A549 (cell line): Measurements from ENCODE around the gene FGF6. TPM values are rescaled to one million over a fixed set of nuclear protein-coding genes. Genes with fewer than 3 reads are reported as not detected.
A peak's percentile ranks its signal among the peaks of the same experiment; 100 is the strongest.

Source experiments
- ATAC-seq, 2 experiments: fragments of 200-7000 bp in 1 of 2; fragments of >200 bp in 1 of 2; cut with Nextera tagmentation in 1 of 2; cut with Tn5 transposase in 1 of 2; 3 replicates each; pipeline versions ENCODE4 v1.8.0 to v1.9.1; 2018 to 2020; ENCODE audit warnings: mild to moderate bottlenecking in 1 of 2, moderate library complexity in 1 of 2
- CTCF ChIA-PET: fragments of 300-600 bp; sonication (Branson Sonifier 250); formaldehyde crosslinking; extraction: SDS; loops from one replicate; lab custom pipeline; 2021; ENCODE audit warnings: antibody characterized with exemption, inconsistent platforms; lab: Yijun Ruan, JAX
- POLR2A ChIA-PET: fragments of 350-600 bp; formaldehyde crosslinking; extraction: SDS; loops from one replicate; lab custom pipeline; 2021; ENCODE audit warnings: antibody characterized with exemption, inconsistent platforms; lab: Yijun Ruan, JAX
- DNase-seq, 2 experiments: peaks; one replicate each; pipeline versions ENCODE4 v3.0.0 to v3.0.0-alpha.2; 2011 to 2016; ENCODE audit warnings: low read depth in 1 of 2, low spot score in 1 of 2
- FAIRE-seq: peaks from 2 replicates; lab custom pipeline; 2011; peaks lifted over from hg19 to GRCh38; lab: Jason Lieb, UNC
- H3K27ac ChIP-seq, 2 experiments: fragments of >200 bp; sonication (Bioruptor Twin); formaldehyde crosslinking; 3 replicates each; pipeline ENCODE4 v1.5.1; 2016 to 2017
- H3K4me1 ChIP-seq: fragments of >200 bp; sonication (Bioruptor Twin); formaldehyde crosslinking; 3 replicates; pipeline ENCODE4 v1.6.1; 2016
- H3K4me2 ChIP-seq: fragments of >200 bp; sonication (Bioruptor Twin); formaldehyde crosslinking; 3 replicates; pipeline ENCODE4 v1.6.1; 2016
- H3K4me3 ChIP-seq: fragments of >200 bp; sonication (Bioruptor Twin); formaldehyde crosslinking; 3 replicates; pipeline ENCODE4 v1.5.1; 2016
- H3K9me3 ChIP-seq: fragments of >200 bp; sonication (Bioruptor Twin); formaldehyde crosslinking; 3 replicates; pipeline ENCODE4 v1.6.1; 2016
- BHLHE40 ChIP-seq: IDR thresholded peaks from 2 replicates; pipeline ENCODE4 v1.6.1; 2012; ENCODE audit warnings: low read depth, low read length, inconsistent platforms
- CBX8 ChIP-seq: fragments of 200-600 bp; sonication (generic); IDR thresholded peaks from 2 replicates; pipeline ENCODE4 v1.6.1; 2016
- CHD4 ChIP-seq: fragments of 200-600 bp; sonication (generic); IDR thresholded peaks from 2 replicates; pipeline ENCODE4 v1.6.1; 2016; ENCODE audit warnings: antibody characterized with exemption, mild to moderate bottlenecking, borderline replicate concordance
- E2F6 ChIP-seq: IDR thresholded peaks from 2 replicates; pipeline ENCODE4 v1.6.1; 2012; ENCODE audit warnings: low read depth, borderline replicate concordance
- EHMT2 ChIP-seq: fragments of 200-600 bp; sonication (generic); IDR thresholded peaks from 2 replicates; pipeline ENCODE4 v1.6.1; 2016; ENCODE audit warnings: antibody characterized with exemption, low read depth, mild to moderate bottlenecking, moderate library complexity
- FOSB ChIP-seq: fragments of 250-450 bp; sonication (Bioruptor Pico); IDR thresholded peaks from 2 replicates; pipeline ENCODE4 v1.5.0; 2020; ENCODE audit warnings: mild to moderate bottlenecking, moderate library complexity
- FOXS1 ChIP-seq: fragments of 250-450 bp; sonication (Bioruptor Pico); IDR thresholded peaks from 2 replicates; pipeline ENCODE4 v1.5.0; 2020; ENCODE audit warnings: mild to moderate bottlenecking, moderate library complexity
- HDAC2 ChIP-seq: fragments of 200-600 bp; sonication (generic); IDR thresholded peaks from 2 replicates; pipeline ENCODE4 v1.6.1; 2016
- KDM1A ChIP-seq: fragments of 200-600 bp; sonication (generic); IDR thresholded peaks from 2 replicates; pipeline ENCODE4 v1.6.1; 2016; ENCODE audit warnings: low read depth, mild to moderate bottlenecking
- NPAS2 ChIP-seq: fragments of 250-450 bp; sonication (Bioruptor Pico); IDR thresholded peaks from 2 replicates; pipeline ENCODE4 v1.8.0; 2022; ENCODE audit warnings: mild to moderate bottlenecking, moderate library complexity, borderline replicate concordance
- NR3C1 ChIP-seq: fragments of >200 bp; sonication (Bioruptor Twin); formaldehyde crosslinking; IDR thresholded peaks from 3 replicates; pipeline ENCODE4 v1.6.1; 2017
- RAD21 ChIP-seq, 2 experiments: fragments of >200 bp in 1 of 2; sonication (Bioruptor Twin) in 1 of 2; formaldehyde crosslinking in 1 of 2; IDR thresholded peaks in 1 of 2; conservative IDR thresholded peaks in 1 of 2; 2 replicates in 1 of 2; 3 replicates in 1 of 2; pipeline ENCODE4 v1.6.1; 2012 to 2018; ENCODE audit warnings: inconsistent platforms in 1 of 2
- RARB ChIP-seq: fragments of 250-450 bp; sonication (Bioruptor Pico); IDR thresholded peaks from 2 replicates; pipeline ENCODE4 v1.8.0; 2021; ENCODE audit warnings: mild to moderate bottlenecking, moderate library complexity
- RFX5 ChIP-seq: fragments of 450-650 bp; IDR thresholded peaks from 2 replicates; pipeline ENCODE4 v1.7.1; 2014; ENCODE audit warnings: antibody characterized with exemption, mild to moderate bottlenecking, moderate library complexity
- SREBF2 ChIP-seq: fragments of 450-650 bp; IDR thresholded peaks from 2 replicates; pipeline ENCODE4 v1.6.1; 2014; ENCODE audit warnings: mild to moderate bottlenecking, moderate library complexity
- TFCP2L1 ChIP-seq: fragments of 250-450 bp; sonication (Bioruptor Pico); IDR thresholded peaks from 2 replicates; pipeline ENCODE4 v1.5.0; 2021; ENCODE audit warnings: mild to moderate bottlenecking
- ZFP36 ChIP-seq: fragments of 450-650 bp; IDR thresholded peaks from 2 replicates; pipeline ENCODE4 v1.6.1; 2014; ENCODE audit warnings: borderline replicate concordance; ENCODE audit not compliant: partially characterized antibody
- WGBS: methylation state at CpG from one replicate; pipeline ENCODE4 v1.1.6; 2017; ENCODE audit errors: missing lambda C conversion rate; 5-methylcytosine and 5-hydroxymethylcytosine counted together
- polyA plus RNA-seq, 4 experiments: library from polyadenylated mRNA; depleted of rRNA in 3 of 4; stranded (reverse); fragments of >200 nt; fragmentation: RNase III in 1 of 4; extraction: RNeasy Plus Mini Kit Qiagen cat#74134 plus additional on column Dnase treatment in 1 of 4; gene quantifications; 2 replicates in 3 of 4; 3 replicates in 1 of 4; pipeline ENCODE4 v1.2.3, GENCODE V29; 2011 to 2017
- TF ChIP-seq, protein P1 (sequence below): fragments of 200-600 bp; sonication (generic); IDR thresholded peaks from 2 replicates; pipeline ENCODE4 v1.6.1; 2016; ENCODE audit warnings: antibody characterized with exemption, mild to moderate bottlenecking, moderate library complexity
- TF ChIP-seq, protein P2 (sequence below): fragments of 250-450 bp; sonication (Bioruptor Pico); IDR thresholded peaks from 2 replicates; pipeline ENCODE4 v1.5.0; 2021; ENCODE audit warnings: mild to moderate bottlenecking, moderate library complexity, borderline replicate concordance
- TF ChIP-seq, protein P3 (sequence below): fragments of >200 bp; sonication (Bioruptor Twin); formaldehyde crosslinking; IDR thresholded peaks from 3 replicates; pipeline ENCODE4 v1.6.1; 2016
- TF ChIP-seq, protein P4 (sequence below): fragments of >200 bp; sonication (Bioruptor Twin); formaldehyde crosslinking; IDR thresholded peaks from 2 replicates; pipeline ENCODE4 v1.6.1; 2016

The FGF6 gene
- polyA plus RNA-seq, 2 of the 4 experiments (the other 2 are of a cell fraction) = not detected

GRCh38 chr12:4417936-4418335, 27.7 kb downstream of the FGF6 start:
- Histone ChIP-seq H3K4me3 (no peak overlapping the region), H3K4me1 (no peaks in the 10 kb centered on the region), H3K4me2 (no peak overlapping the region), H3K9me3 (no peaks in the 10 kb centered on the region), H3K27ac (no peak overlapping the region)
- no peak for ATAC-seq
- TF ChIP-seq RAD21 (conservative IDR thresholded peaks at IDR 0.05 in 1 of 2, IDR thresholded peaks at IDR 0.05 in 1 of 2) = no peak
- TF ChIP-seq SREBF2 = no peak
- TF ChIP-seq FOSB (CRISPR knock-in tag) = no peak
- TF ChIP-seq, protein P1, sequence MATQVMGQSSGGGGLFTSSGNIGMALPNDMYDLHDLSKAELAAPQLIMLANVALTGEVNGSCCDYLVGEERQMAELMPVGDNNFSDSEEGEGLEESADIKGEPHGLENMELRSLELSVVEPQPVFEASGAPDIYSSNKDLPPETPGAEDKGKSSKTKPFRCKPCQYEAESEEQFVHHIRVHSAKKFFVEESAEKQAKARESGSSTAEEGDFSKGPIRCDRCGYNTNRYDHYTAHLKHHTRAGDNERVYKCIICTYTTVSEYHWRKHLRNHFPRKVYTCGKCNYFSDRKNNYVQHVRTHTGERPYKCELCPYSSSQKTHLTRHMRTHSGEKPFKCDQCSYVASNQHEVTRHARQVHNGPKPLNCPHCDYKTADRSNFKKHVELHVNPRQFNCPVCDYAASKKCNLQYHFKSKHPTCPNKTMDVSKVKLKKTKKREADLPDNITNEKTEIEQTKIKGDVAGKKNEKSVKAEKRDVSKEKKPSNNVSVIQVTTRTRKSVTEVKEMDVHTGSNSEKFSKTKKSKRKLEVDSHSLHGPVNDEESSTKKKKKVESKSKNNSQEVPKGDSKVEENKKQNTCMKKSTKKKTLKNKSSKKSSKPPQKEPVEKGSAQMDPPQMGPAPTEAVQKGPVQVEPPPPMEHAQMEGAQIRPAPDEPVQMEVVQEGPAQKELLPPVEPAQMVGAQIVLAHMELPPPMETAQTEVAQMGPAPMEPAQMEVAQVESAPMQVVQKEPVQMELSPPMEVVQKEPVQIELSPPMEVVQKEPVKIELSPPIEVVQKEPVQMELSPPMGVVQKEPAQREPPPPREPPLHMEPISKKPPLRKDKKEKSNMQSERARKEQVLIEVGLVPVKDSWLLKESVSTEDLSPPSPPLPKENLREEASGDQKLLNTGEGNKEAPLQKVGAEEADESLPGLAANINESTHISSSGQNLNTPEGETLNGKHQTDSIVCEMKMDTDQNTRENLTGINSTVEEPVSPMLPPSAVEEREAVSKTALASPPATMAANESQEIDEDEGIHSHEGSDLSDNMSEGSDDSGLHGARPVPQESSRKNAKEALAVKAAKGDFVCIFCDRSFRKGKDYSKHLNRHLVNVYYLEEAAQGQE = no peak
- TF ChIP-seq TFCP2L1 (CRISPR knock-in tag) = no peak
- TF ChIP-seq, protein P2, sequence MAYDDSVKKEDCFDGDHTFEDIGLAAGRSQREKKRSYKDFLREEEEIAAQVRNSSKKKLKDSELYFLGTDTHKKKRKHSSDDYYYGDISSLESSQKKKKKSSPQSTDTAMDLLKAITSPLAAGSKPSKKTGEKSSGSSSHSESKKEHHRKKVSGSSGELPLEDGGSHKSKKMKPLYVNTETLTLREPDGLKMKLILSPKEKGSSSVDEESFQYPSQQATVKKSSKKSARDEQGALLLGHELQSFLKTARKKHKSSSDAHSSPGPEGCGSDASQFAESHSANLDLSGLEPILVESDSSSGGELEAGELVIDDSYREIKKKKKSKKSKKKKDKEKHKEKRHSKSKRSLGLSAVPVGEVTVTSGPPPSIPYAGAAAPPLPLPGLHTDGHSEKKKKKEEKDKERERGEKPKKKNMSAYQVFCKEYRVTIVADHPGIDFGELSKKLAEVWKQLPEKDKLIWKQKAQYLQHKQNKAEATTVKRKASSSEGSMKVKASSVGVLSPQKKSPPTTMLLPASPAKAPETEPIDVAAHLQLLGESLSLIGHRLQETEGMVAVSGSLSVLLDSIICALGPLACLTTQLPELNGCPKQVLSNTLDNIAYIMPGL (CRISPR knock-in tag) = no peak
- TF ChIP-seq NPAS2 (CRISPR knock-in tag) = no peak
- no peak for TF ChIP-seq CHD4
- FAIRE-seq = no peak
- WGBS = 7% methylated on average over 5 of the region's 5 CpGs
- POLR2A ChIA-PET = no interaction called here
- DNase-seq = no peak
- CTCF ChIA-PET = interaction anchor here (1.3 to 1.6 kb wide), 2 partner anchors 21 to 110 kb away, joined by 3 read pairs; no protein-coding TSS in a partner anchor

DNA sequence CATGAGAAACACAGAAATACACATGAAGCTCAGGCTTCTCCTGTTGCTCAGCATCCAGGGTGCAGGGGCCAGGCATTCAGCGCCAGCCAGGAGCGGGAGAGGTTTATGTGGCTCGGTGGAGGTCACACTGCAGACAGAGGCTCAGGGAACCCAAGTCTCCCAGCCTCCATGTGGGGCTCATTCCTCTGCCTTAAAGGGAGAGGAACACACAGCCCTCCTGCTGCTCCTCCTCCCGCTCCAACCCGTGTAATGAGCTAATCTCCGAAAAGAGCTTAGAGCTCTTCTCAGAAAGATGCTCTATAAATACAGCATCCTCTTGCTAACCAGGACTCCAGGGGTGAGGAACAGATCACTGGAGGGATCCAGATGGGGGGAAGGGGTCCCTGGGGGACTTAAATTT, 28.2 kb downstream of the FGF6 start:
- no peak for DNase-seq
- H3K27ac ChIP-seq = no peak overlapping the region
- TF ChIP-seq NR3C1 (no peak), RARB (CRISPR knock-in tag) (no peak), E2F6 (no peak), CHD4 (no peak), ZFP36 (no peak), FOXS1 (no peak), EHMT2 (no peak), KDM1A (no peak), HDAC2 (no peak), RFX5 (no peak), BHLHE40 (no peak), CBX8 (no peak)
- TF ChIP-seq, protein P3, sequence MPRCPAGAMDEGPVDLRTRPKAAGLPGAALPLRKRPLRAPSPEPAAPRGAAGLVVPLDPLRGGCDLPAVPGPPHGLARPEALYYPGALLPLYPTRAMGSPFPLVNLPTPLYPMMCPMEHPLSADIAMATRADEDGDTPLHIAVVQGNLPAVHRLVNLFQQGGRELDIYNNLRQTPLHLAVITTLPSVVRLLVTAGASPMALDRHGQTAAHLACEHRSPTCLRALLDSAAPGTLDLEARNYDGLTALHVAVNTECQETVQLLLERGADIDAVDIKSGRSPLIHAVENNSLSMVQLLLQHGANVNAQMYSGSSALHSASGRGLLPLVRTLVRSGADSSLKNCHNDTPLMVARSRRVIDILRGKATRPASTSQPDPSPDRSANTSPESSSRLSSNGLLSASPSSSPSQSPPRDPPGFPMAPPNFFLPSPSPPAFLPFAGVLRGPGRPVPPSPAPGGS = no peak
- TF ChIP-seq, protein P4, sequence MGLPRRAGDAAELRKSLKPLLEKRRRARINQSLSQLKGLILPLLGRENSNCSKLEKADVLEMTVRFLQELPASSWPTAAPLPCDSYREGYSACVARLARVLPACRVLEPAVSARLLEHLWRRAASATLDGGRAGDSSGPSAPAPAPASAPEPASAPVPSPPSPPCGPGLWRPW = no peak
- TF ChIP-seq, all 56 proteins: peak for 0
- POLR2A ChIA-PET = no interaction called here
- Histone ChIP-seq H3K4me3 (no peak overlapping the region), H3K4me1 (no peaks in the 10 kb centered on the region), H3K4me2 (no peak overlapping the region), H3K9me3 (no peaks in the 10 kb centered on the region)
- CTCF ChIA-PET = interaction anchor here (1.3 to 2.6 kb wide), 3 partner anchors 21 to 110 kb away, joined by 3 to 9 read pairs (median 3); no protein-coding TSS in a partner anchor
- ATAC-seq (peak in 1 of 2 experiments; percentile 18; a peak in 3 of 6 replicates), FAIRE-seq (no peak)
- 26% methylated on average over 6 of the region's 6 CpGs for WGBS
